Natural killer cell treated with Interleukin-12 subunit alpha and Interleukin-12 subunit beta and Interleukin-15 and Interleukin-18, amount 100 ng/mL, for 72 hours (primary cell): ENCODE measurements around the gene AHNAK2. TPM values are rescaled to one million over a fixed set of nuclear protein-coding genes. Genes with fewer than 3 reads are reported as not detected.
"Not testable (repeated sequence)": the region's sequence is repeated elsewhere in the genome, so short reads cannot be mapped to it uniquely, and the experiment has no call there.

ENCODE experiments used
- ATAC-seq, 2 donors: fragments of 150-1000 bp; cut with Tn5 transposase in 1 of 2; sonication (Bioruptor Pico), chemical (Tn5 transposase) in 1 of 2; 2 replicates each; pipeline ENCODE4 v1.10.0; 2021
- DNase-seq: peaks from one replicate; pipeline ENCODE4 v3.0.0; 2022; ENCODE audit warnings: low spot score
- H3K27ac Mint-ChIP-seq, 2 donors: 1 replicate in 1 of 2; 2 replicates in 1 of 2; pipeline ENCODE4 v1.8.0; 2022; ENCODE audit warnings: mixed read lengths in 2 of 2, mild to moderate bottlenecking in 1 of 2, moderate library complexity in 1 of 2
- H3K27me3 Mint-ChIP-seq, 2 donors: 1 replicate in 1 of 2; 2 replicates in 1 of 2; pipeline ENCODE4 v1.8.0; 2022; ENCODE audit warnings: mixed read lengths in 2 of 2
- H3K36me3 Mint-ChIP-seq: one replicate; pipeline ENCODE4 v1.8.0; 2022; ENCODE audit warnings: mixed read lengths
- H3K4me1 Mint-ChIP-seq, 2 donors: 1 replicate in 1 of 2; 2 replicates in 1 of 2; pipeline ENCODE4 v1.8.0; 2022; ENCODE audit warnings: low read depth in 2 of 2, mixed read lengths in 2 of 2, mild to moderate bottlenecking in 1 of 2
- H3K4me3 Mint-ChIP-seq: one replicate; pipeline ENCODE4 v1.8.0; 2022; ENCODE audit warnings: mixed read lengths
- H3K9me3 Mint-ChIP-seq: 2 replicates; pipeline ENCODE4 v1.8.0; 2022; ENCODE audit warnings: mixed read lengths
- total RNA-seq, 2 donors: library from RNA; stranded (reverse); gene quantifications; one replicate each; pipeline ENCODE4 v1.2.3, GENCODE V29; 2022

Gene AHNAK2
- total RNA-seq, 2 donors from 2014 or later = not detected

- H3K27me3 Mint-ChIP-seq = peaks cover 37 to 51% of the 10 kb centered on the region in 2 donors
- not testable (repeated sequence) for H3K9me3 Mint-ChIP-seq, H3K36me3 Mint-ChIP-seq, DNase-seq, H3K4me1 Mint-ChIP-seq, H3K4me3 Mint-ChIP-seq, H3K27ac Mint-ChIP-seq, ATAC-seq
Observed at GRCh38 chr14:104905579-104905933, 72.6 kb downstream of the AHNAK2 start.

GRCh38 chr14:104904650-104905578, 73.3 kb downstream of the AHNAK2 start:
- DNase-seq, H3K4me1 Mint-ChIP-seq, H3K27ac Mint-ChIP-seq, ATAC-seq, H3K9me3 Mint-ChIP-seq, H3K36me3 Mint-ChIP-seq, H3K4me3 Mint-ChIP-seq: not testable (repeated sequence)
- H3K27me3 Mint-ChIP-seq = peaks cover 38 to 46% of the 10 kb centered on the region in 2 donors

GRCh38 chr14:104903990-104904389, 74.2 kb downstream of the AHNAK2 start:
- Mint-ChIP-seq H3K36me3 (no peaks in the 10 kb centered on the region), H3K27ac (no peak overlapping the region), H3K4me3 (no peak overlapping the region), H3K9me3 (no peaks in the 10 kb centered on the region), H3K27me3 (peaks cover 35 to 42% of the 10 kb centered on the region in 2 donors), H3K4me1 (no peaks in the 10 kb centered on the region)
- no peak for DNase-seq
- no peak for ATAC-seq

- H3K4me1 Mint-ChIP-seq = no peaks in the 10 kb centered on the region
- no peaks in the 10 kb centered on the region for H3K36me3 Mint-ChIP-seq
- no peaks in the 10 kb centered on the region for H3K9me3 Mint-ChIP-seq
- ATAC-seq (no peak), DNase-seq (no peak)
- peaks cover 24 to 27% of the 10 kb centered on the region in 2 donors for H3K27me3 Mint-ChIP-seq
- H3K27ac Mint-ChIP-seq = no peak overlapping the region
- no peak overlapping the region for H3K4me3 Mint-ChIP-seq
Observed at GRCh38 chr14:104900639-104901512, 77.3 kb downstream of the AHNAK2 start.

- no peak for DNase-seq
- H3K27me3 Mint-ChIP-seq = peaks cover 21 to 26% of the 10 kb centered on the region in 2 donors
- no peak overlapping the region for H3K4me3 Mint-ChIP-seq
- H3K4me1 Mint-ChIP-seq = no peaks in the 10 kb centered on the region
- no peak overlapping the region for H3K27ac Mint-ChIP-seq
- H3K9me3 Mint-ChIP-seq = no peaks in the 10 kb centered on the region
- no peak for ATAC-seq
- no peaks in the 10 kb centered on the region for H3K36me3 Mint-ChIP-seq
Observed at GRCh38 chr14:104899781-104900180, 78.4 kb downstream of the AHNAK2 start.

GRCh38 chr14:104898870-104899510, 79.2 kb downstream of the AHNAK2 start:
- Mint-ChIP-seq H3K27ac (no peak overlapping the region), H3K4me3 (no peak overlapping the region), H3K36me3 (no peaks in the 10 kb centered on the region), H3K9me3 (no peaks in the 10 kb centered on the region), H3K4me1 (no peaks in the 10 kb centered on the region), H3K27me3 (peaks cover 14 to 18% of the 10 kb centered on the region in 2 donors)
- ATAC-seq (no peak), DNase-seq (no peak)

GRCh38 chr14:104898195-104898558, 80.0 kb downstream of the AHNAK2 start:
- H3K27me3 Mint-ChIP-seq = peaks cover 9 to 10% of the 10 kb centered on the region in 2 donors
- no peaks in the 10 kb centered on the region for H3K4me1 Mint-ChIP-seq
- H3K9me3 Mint-ChIP-seq = no peaks in the 10 kb centered on the region
- no peaks in the 10 kb centered on the region for H3K36me3 Mint-ChIP-seq
- no peak overlapping the region for H3K4me3 Mint-ChIP-seq
- ATAC-seq (no peak), DNase-seq (no peak)
- H3K27ac Mint-ChIP-seq = no peak overlapping the region

GRCh38 chr14:104897330-104898194, 80.6 kb downstream of the AHNAK2 start:
- Mint-ChIP-seq H3K27me3 (peaks cover 7 to 9% of the 10 kb centered on the region in 2 donors), H3K9me3 (no peaks in the 10 kb centered on the region), H3K27ac (no peak overlapping the region), H3K36me3 (no peaks in the 10 kb centered on the region), H3K4me3 (no peak overlapping the region), H3K4me1 (no peaks in the 10 kb centered on the region)
- DNase-seq (no peak), ATAC-seq (peak in 1 of 2 donors; percentile 20)

- DNase-seq (no peak), ATAC-seq (no peak)
- Mint-ChIP-seq H3K9me3 (no peaks in the 10 kb centered on the region), H3K4me3 (no peak overlapping the region), H3K27ac (no peak overlapping the region), H3K4me1 (no peaks in the 10 kb centered on the region), H3K36me3 (no peaks in the 10 kb centered on the region), H3K27me3 (peaks cover 2 to 5% of the 10 kb centered on the region in 2 donors)
Observed at GRCh38 chr14:104895786-104896661, 82.2 kb downstream of the AHNAK2 start.

- Mint-ChIP-seq H3K36me3 (no peaks in the 10 kb centered on the region), H3K27me3 (peaks cover 0 to 3% of the 10 kb centered on the region in 2 donors), H3K27ac (no peak overlapping the region), H3K4me3 (no peak overlapping the region), H3K4me1 (no peaks in the 10 kb centered on the region), H3K9me3 (no peaks in the 10 kb centered on the region)
- ATAC-seq = no peak
- no peak for DNase-seq
Observed at GRCh38 chr14:104895207-104895785, 82.9 kb downstream of the AHNAK2 start.

- Mint-ChIP-seq H3K4me3 (no peak overlapping the region), H3K27me3 (no peaks in the 10 kb centered on the region), H3K36me3 (no peaks in the 10 kb centered on the region), H3K4me1 (no peaks in the 10 kb centered on the region), H3K27ac (no peak overlapping the region), H3K9me3 (no peaks in the 10 kb centered on the region)
- no peak for ATAC-seq
- no peak for DNase-seq
Observed at GRCh38 chr14:104894331-104895206, 83.6 kb downstream of the AHNAK2 start.
